Measurements from ENCODE around the gene LRRN1.

LRRN1 gene

GRCh38 chr3:3800080-3800455 is 837 bp downstream of the LRRN1 start:
- no peak for ATAC-seq (ENCODE audit: insufficient read depth, low read depth)

GRCh38 chr3:3800685-3801493 is 1.7 kb downstream of the LRRN1 start:
- ATAC-seq (ENCODE audit: insufficient read depth, low read depth): no peak
- H3K9me3 ChIP-seq (ENCODE audit: insufficient read depth, low read length, severe bottlenecking): no peaks in the 10 kb centered on the region
- no peaks in the 10 kb centered on the region for H3K36me3 ChIP-seq (ENCODE audit: insufficient read depth, low read length)
- no peaks in the 10 kb centered on the region for H3K79me2 ChIP-seq (ENCODE audit: insufficient read depth, low read length)
- H3K4me1 ChIP-seq (ENCODE audit: insufficient read depth, low read length): peaks cover 6% of the 10 kb centered on the region; the same call in 1 of the 2 replicates
- H3K27me3 ChIP-seq (ENCODE audit: insufficient read depth, low read length, poor library complexity): peaks cover 22% of the 10 kb centered on the region
- peak overlapping the region in 1 of 2 experiments; percentile 53; a peak in 1 of 4 replicates for H3K4me3 ChIP-seq (ENCODE audit: low read depth in 1 of 2, low read length in 2 of 2)
- H4K20me1 ChIP-seq (ENCODE audit: insufficient read depth, low read length): no peaks in the 10 kb centered on the region
- H3K27ac ChIP-seq (ENCODE audit: low read length): no peak overlapping the region
- no peak overlapping the region for H3K9ac ChIP-seq (ENCODE audit: low read depth, low read length)
- H3K4me2 ChIP-seq (ENCODE audit: insufficient read depth, low read length): peak overlapping the region; percentile 71
- no peak overlapping the region for H2AFZ ChIP-seq (ENCODE audit: low read depth, low read length)
- TF ChIP-seq CTCF (IDR thresholded peaks at IDR 0.05; ENCODE audit: borderline replicate concordance, extremely low read depth, low read length, poor library complexity, severe bottlenecking) (no peak), EZH2 (IDR thresholded peaks at IDR 0.05; ENCODE audit: borderline replicate concordance, low read depth, low read length, severe bottlenecking) (no peak)
- DNase-seq: no peak

More at GRCh38 chr3:3800080-3800455, 837 bp downstream of the LRRN1 start:
- Histone ChIP-seq H3K4me3 (ENCODE audit: low read depth in 1 of 2, low read length in 2 of 2) (peak overlapping the region; percentile 10 to 53; a peak in 3 of 4 replicates), H4K20me1 (ENCODE audit: insufficient read depth, low read length) (no peaks in the 10 kb centered on the region), H3K27ac (ENCODE audit: low read length) (no peak overlapping the region), H3K27me3 (ENCODE audit: insufficient read depth, low read length, poor library complexity) (peaks cover 22% of the 10 kb centered on the region), H3K9me3 (ENCODE audit: insufficient read depth, low read length, severe bottlenecking) (no peaks in the 10 kb centered on the region), H2AFZ (ENCODE audit: low read depth, low read length) (peak overlapping the region; percentile 58; the same call in 1 of the 2 replicates), H3K79me2 (ENCODE audit: insufficient read depth, low read length) (no peaks in the 10 kb centered on the region), H3K4me2 (ENCODE audit: insufficient read depth, low read length) (peak overlapping the region; percentile 71), H3K9ac (ENCODE audit: low read depth, low read length) (peak overlapping the region; percentile 52), H3K36me3 (ENCODE audit: insufficient read depth, low read length) (no peaks in the 10 kb centered on the region), H3K4me1 (ENCODE audit: insufficient read depth, low read length) (peaks cover 6% of the 10 kb centered on the region; the same call in 1 of the 2 replicates)
- TF ChIP-seq EZH2 (IDR thresholded peaks at IDR 0.05; ENCODE audit: borderline replicate concordance, low read depth, low read length, severe bottlenecking): no peak
- no peak for TF ChIP-seq CTCF (IDR thresholded peaks at IDR 0.05; ENCODE audit: borderline replicate concordance, extremely low read depth, low read length, poor library complexity, severe bottlenecking)
- no peak for DNase-seq

- no peak overlapping the region for H3K4me2 ChIP-seq (ENCODE audit: insufficient read depth, low read length)
- no peak overlapping the region for H3K9ac ChIP-seq (ENCODE audit: low read depth, low read length)
- H2AFZ ChIP-seq (ENCODE audit: low read depth, low read length): no peak overlapping the region
- H3K9me3 ChIP-seq (ENCODE audit: insufficient read depth, low read length, severe bottlenecking): no peaks in the 10 kb centered on the region
- H3K79me2 ChIP-seq (ENCODE audit: insufficient read depth, low read length): no peaks in the 10 kb centered on the region
- ATAC-seq (ENCODE audit: insufficient read depth, low read depth): no peak
- H3K27me3 ChIP-seq (ENCODE audit: insufficient read depth, low read length, poor library complexity): peaks cover 22% of the 10 kb centered on the region
- peaks cover 6% of the 10 kb centered on the region; the same call in 1 of the 2 replicates for H3K4me1 ChIP-seq (ENCODE audit: insufficient read depth, low read length)
- DNase-seq: no peak
- no peak overlapping the region for H3K4me3 ChIP-seq (ENCODE audit: low read depth in 1 of 2, low read length in 2 of 2)
- H4K20me1 ChIP-seq (ENCODE audit: insufficient read depth, low read length): no peaks in the 10 kb centered on the region
- TF ChIP-seq EZH2 (IDR thresholded peaks at IDR 0.05; ENCODE audit: borderline replicate concordance, low read depth, low read length, severe bottlenecking) (no peak), CTCF (IDR thresholded peaks at IDR 0.05; ENCODE audit: borderline replicate concordance, extremely low read depth, low read length, poor library complexity, severe bottlenecking) (no peak)
- H3K27ac ChIP-seq (ENCODE audit: low read length): no peak overlapping the region
- no peaks in the 10 kb centered on the region for H3K36me3 ChIP-seq (ENCODE audit: insufficient read depth, low read length)
Observed at GRCh38 chr3:3801494-3801841, 2.2 kb downstream of the LRRN1 start.

All from DND-41 (cell line).